ENCODE results near the gene POLR3C. TPM values are rescaled to one million over a fixed set of nuclear protein-coding genes. Genes with fewer than 3 reads are reported as not detected.
A peak's percentile ranks its signal among the peaks of the same experiment; 100 is the strongest.

The POLR3C gene
- total and polyA plus RNA-seq, 2 of the 4 experiments (the other 2 are of a cell fraction) = 47.0 to 94.1 TPM

DNA sequence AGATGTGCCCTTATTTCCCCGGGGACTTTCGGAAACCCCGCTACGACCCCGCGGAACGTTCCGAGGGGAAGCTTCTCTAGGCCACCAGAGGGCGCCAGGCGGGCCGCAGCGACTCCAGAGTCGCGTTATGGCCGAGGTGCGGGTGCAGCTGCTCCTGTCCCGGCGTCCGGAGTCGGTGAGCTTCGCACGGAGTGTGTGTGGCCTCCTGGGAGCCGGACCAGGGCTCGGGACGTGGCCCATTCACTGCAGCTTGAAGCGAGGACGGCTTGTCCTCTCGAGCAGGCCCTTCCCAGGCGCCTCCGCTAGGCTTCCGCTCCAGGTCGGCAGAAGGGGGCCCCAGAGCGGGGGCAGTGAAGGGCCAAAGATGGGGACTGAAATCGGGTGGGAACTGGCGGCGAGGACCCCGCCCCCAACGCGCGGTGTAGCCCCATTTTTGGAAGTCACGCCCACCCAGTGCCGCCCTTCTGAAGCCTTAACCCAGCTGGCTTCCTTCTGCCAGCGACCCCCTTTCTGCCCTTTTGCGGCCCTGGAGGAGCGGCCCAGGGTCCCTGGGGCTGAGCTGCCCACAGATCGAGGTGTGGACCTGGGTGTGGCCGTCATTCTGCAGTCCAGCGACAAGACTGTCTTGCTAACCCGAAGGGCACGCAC is 21.6 kb downstream of the POLR3C start, which contains the start of gene NUDT17:
Gene NUDT17 (plus strand): TSS at position 117 of the 648 bp plus-strand sequence. CDS start 11 bp downstream, at position 128.
- Histone ChIP-seq H3K9me1 (ENCODE audit: insufficient read depth, low read length) (peaks cover 21% of the 10 kb centered on the region; the same call in 1 of the 2 replicates), H2BK5ac (ENCODE audit: low read depth, low read length, poor library complexity, severe bottlenecking) (peak within 1 kb of the TSS; percentile 54), H4K8ac (ENCODE audit: low read depth in 2 of 2, low read length in 2 of 2) (peak within 1 kb of the TSS; percentile 57 to 86; a peak in 3 of 4 replicates), H2BK15ac (ENCODE audit: low read depth, low read length) (no peak within 1 kb of the TSS), H4K91ac (ENCODE audit: insufficient read depth, low read depth, low read length) (peak within 1 kb of the TSS; percentile 55), H3K18ac (ENCODE audit: low read depth, low read length) (peak within 1 kb of the TSS; percentile 68), H3K14ac (replicated peaks; ENCODE audit: low read depth, low read length) (peak within 1 kb of the TSS; percentile 67), H2AFZ (replicated peaks; ENCODE audit: low read length, poor library complexity) (peak within 1 kb of the TSS; percentile 94), H3K4me1 (ENCODE audit: control insufficient read depth, insufficient read depth, low read length) (peaks cover 16% of the 10 kb centered on the region), H3K79me1 (ENCODE audit: low read depth in 1 of 2, low read length in 2 of 2) (peaks cover 0 to 4% of the 10 kb centered on the region in 2 experiments; a peak in 1 of 4 replicates), H2AK5ac (ENCODE audit: low read depth, low read length) (peak within 1 kb of the TSS; percentile 80), H2BK20ac (ENCODE audit: low read depth, low read length) (no peak within 1 kb of the TSS), H4K20me1 (ENCODE audit: insufficient read depth, low read length) (no peaks in the 10 kb centered on the region), H4K5ac (ENCODE audit: low read depth, low read length) (peak within 1 kb of the TSS; percentile 80), H3K27ac (ENCODE audit: insufficient read depth, low read length) (peak within 1 kb of the TSS; percentile 81), H3K4me3 (ENCODE audit: insufficient read depth, low read depth, low read length) (peak within 1 kb of the TSS; percentile 65), H3K56ac (ENCODE audit: extremely low read depth, insufficient read depth, low read length) (peak within 1 kb of the TSS; percentile 18; the same call in 1 of the 2 replicates), H3K36me3 (ENCODE audit: control insufficient read depth, insufficient read depth, low read length) (peaks cover 42% of the 10 kb centered on the region), H2BK120ac (ENCODE audit: low read depth, low read length) (peak within 1 kb of the TSS; percentile 36; the same call in 1 of the 2 replicates), H3K23ac (ENCODE audit: low read depth, low read length) (peak within 1 kb of the TSS; percentile 85; the same call in 1 of the 2 replicates), H3K4me2 (ENCODE audit: low read depth, low read length) (peak within 1 kb of the TSS; percentile 77), H3K27me3 (ENCODE audit: control insufficient read depth, insufficient read depth, low read length) (no peaks in the 10 kb centered on the region), H3K9me3 (ENCODE audit: control insufficient read depth, insufficient read depth, low read length) (no peaks in the 10 kb centered on the region), H2AK9ac (replicated peaks; ENCODE audit: low read depth, low read length, poor library complexity) (peak within 1 kb of the TSS; percentile 89), H3K9ac (ENCODE audit: low read depth, low read length) (peak within 1 kb of the TSS; percentile 86), H3K4ac (ENCODE audit: low read depth, low read length) (peak within 1 kb of the TSS; percentile 82)
- peak; percentile 77 for ATAC-seq (ENCODE audit: low read depth)
- in situ Hi-C loops (cut with MboI; ENCODE audit: low sequenced_read_pairs) = loop anchor here (5.0 kb wide), 1 partner anchor 167 kb away; no protein-coding TSS in a partner anchor
- WGBS, 2 experiments (ENCODE audit: extremely low coverage in 2 of 2, insufficient read length in 1 of 2) = 1% methylated on average over 35 of the region's 50 CpGs; no CpG with 5 or more reads in 1 of the 2 experiments
- POLR2A ChIA-PET (ENCODE audit: unreplicated experiment) = interaction anchor here (0.6 kb wide), 1 partner anchor 420 kb away, joined by 3 read pairs; the partner anchor contains the start of gene NBPF20
- intact Hi-C loops (cut with micrococcal nuclease) = loop anchor here (1.0 to 2.0 kb wide), 2 partner anchors 65 to 168 kb away; partner anchors contain the start of gene ITGA10
- DNase-seq = peak; percentile 67
- no TSS peak for BruUV-seq (replicated peaks)
- dilution Hi-C loops (cut with HindIII; ENCODE audit: low sequenced_read_pairs, unreplicated experiment) = no loop called here
- CTCF ChIA-PET = interaction anchor here (0.6 to 2.6 kb wide), 17 partner anchors 9 to 187 kb away, joined by 3 to 13 read pairs (median 4); partner anchors contain the start of genes ITGA10, PEX11B and PIAS3
- TF ChIP-seq ELK1 (IDR thresholded peaks at IDR 0.05; ENCODE audit: borderline replicate concordance, low read depth, low read length) (no peak), POLR2A (IDR thresholded peaks at IDR 0.05; ENCODE audit: low read depth, low read length) (peak; percentile 55; the same call in 1 of the 2 replicates), MAZ (IDR thresholded peaks at IDR 0.05; ENCODE audit: borderline replicate concordance, low read depth, low read length) (peak; percentile 40; the same call in 1 of the 2 replicates), CEBPB (IDR thresholded peaks at IDR 0.05; ENCODE audit: low read depth, low read length) (no peak), BHLHE40 (IDR thresholded peaks at IDR 0.05; ENCODE audit: low read depth, low read length) (no peak), RCOR1 (IDR thresholded peaks at IDR 0.05; ENCODE audit: insufficient replicate concordance, low read length) (no peak), SMC3 (IDR thresholded peaks at IDR 0.05; ENCODE audit: low read depth, low read length) (peak; percentile 79), FOS (IDR thresholded peaks at IDR 0.05; ENCODE audit: low read depth, low read length) (no peak), RFX5 (IDR thresholded peaks at IDR 0.05; ENCODE audit: low read depth, low read length) (no peak), RAD21 (IDR thresholded peaks at IDR 0.05; ENCODE audit: low read length) (peak; percentile 63), MXI1 (IDR thresholded peaks at IDR 0.05; ENCODE audit: borderline replicate concordance, low read depth, low read length) (no peak), CTCF (conservative IDR thresholded peaks at IDR 0.05; ENCODE audit: low read depth, low read length) (peak; percentile 88)
